Putamen (tissue), 1 donor: ENCODE measurements around the gene COL4A1.

Experiments used
- DNase-seq: peaks from one replicate; pipeline ENCODE4 v3.0.0-alpha.2; 2016; ENCODE audit warnings: low spot score

Gene COL4A1

DNA sequence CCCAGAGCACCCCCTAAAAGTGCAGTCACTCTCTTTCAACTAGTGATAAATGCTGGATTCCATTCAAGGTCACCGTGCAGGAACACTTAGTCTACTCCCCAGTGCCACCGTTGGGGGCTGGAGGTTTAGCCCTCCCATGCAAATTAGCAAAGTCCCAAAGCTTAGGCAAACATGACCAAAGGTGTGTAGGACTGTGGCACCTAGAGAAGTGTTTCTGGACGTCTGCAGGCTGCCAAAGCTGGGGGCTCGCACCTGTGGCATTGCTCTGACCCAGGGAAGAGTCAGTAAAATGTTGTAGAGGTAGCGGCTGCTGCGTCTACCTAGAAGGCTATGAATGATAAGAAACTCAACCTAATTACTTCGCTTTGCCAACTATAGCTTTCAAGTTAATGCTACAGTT, 13.9 kb downstream of the COL4A1 start:
- no peak for DNase-seq

DNA sequence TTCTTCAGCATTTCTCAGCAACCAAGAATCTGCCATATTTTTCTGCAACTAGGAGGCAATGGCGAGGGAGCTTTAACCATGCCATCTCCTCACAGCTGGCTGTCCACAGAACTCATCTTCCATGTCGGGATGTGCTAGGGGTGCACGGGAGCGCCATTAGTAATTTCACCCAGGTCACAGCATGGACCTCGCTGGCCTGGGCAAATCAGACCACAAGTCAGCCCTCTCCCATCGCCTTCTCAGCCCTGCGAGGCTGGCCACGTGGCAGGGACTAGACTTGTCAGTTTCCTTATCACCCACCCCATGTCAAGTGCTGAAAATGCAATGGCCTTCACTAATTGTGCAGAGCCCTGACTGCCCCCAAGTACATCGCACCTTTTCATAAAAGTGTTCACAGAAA, 15.7 kb downstream of the COL4A1 start:
- no peak for DNase-seq

DNA sequence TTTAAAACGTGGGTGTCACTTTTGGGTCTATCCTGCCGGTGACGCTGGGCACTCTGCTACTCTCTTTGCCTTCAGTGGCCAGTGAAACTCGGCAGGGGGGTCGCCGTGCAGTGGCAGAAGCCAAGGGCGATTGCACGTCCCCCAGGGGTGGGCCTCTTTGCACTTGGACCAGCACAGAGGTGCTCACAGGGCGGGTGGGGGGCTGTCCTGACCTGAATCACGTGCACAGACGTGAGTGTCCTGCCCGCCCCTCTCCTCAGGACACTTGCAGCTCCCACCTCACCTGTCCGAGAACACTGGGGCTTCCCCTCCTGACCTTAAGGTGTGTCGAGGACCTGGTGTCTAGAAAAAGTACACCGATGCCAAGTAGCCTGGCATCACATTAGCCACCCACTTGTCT, 16.1 kb downstream of the COL4A1 start:
- DNase-seq = no peak

DNA sequence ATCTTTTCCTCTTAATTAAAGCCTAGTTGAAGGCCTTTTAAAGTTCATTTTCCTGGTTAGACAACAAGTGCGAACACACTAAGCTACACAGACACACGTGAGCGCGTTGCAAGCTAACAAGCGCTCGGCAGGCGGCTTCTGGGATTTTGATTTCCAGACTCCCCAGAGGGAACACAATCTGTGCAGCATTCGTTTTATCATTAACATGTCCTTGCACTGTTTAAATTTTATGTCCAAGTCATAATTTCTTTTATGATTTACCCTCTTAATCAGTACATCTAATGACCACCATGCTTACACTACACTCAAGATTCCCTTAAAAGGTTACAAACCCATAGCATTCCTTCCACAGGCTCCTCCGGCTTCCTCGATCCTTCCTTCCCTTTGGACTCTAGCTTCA, 16.8 kb downstream of the COL4A1 start:
- DNase-seq = no peak

DNA sequence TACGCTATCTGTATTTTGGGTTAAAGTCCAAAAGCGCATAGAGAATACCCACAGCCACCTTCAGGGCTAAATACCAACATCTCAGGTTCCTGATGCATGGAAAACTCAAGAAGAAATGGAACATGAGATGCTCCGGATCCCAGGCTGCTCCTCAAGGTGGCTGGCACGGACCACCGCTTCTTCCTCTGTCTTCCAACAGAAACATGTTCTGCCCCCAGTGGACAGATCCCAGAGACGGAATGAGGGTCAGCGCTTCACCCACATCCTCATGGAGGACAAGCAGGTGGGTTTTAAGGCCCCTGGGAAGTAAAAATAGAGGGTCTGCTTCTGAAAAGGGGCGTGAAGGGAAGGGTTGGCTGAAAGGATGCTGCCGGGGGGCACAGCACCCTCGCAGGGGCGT, 17.3 kb downstream of the COL4A1 start:
- DNase-seq = no peak

DNA sequence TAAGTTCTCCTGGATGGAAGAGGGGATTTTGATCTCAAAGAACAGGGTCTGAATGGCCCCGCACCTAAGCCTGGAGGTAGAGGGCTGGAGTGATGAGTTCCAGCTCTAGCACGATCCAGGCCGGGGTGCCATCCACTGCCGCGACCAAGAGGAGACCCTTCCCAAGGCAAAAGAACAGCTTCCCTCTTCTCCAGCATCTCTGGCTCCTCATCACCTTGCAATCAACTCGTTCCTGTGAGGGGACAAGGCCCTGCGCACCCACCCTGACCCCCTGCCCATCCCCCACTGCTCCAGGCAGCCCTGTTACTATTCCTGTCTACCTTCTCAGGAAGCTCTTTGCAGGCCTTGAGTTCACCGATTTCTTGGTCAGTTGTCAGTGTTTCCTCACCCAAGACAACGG, 17.8 kb downstream of the COL4A1 start:
- no peak for DNase-seq

DNA sequence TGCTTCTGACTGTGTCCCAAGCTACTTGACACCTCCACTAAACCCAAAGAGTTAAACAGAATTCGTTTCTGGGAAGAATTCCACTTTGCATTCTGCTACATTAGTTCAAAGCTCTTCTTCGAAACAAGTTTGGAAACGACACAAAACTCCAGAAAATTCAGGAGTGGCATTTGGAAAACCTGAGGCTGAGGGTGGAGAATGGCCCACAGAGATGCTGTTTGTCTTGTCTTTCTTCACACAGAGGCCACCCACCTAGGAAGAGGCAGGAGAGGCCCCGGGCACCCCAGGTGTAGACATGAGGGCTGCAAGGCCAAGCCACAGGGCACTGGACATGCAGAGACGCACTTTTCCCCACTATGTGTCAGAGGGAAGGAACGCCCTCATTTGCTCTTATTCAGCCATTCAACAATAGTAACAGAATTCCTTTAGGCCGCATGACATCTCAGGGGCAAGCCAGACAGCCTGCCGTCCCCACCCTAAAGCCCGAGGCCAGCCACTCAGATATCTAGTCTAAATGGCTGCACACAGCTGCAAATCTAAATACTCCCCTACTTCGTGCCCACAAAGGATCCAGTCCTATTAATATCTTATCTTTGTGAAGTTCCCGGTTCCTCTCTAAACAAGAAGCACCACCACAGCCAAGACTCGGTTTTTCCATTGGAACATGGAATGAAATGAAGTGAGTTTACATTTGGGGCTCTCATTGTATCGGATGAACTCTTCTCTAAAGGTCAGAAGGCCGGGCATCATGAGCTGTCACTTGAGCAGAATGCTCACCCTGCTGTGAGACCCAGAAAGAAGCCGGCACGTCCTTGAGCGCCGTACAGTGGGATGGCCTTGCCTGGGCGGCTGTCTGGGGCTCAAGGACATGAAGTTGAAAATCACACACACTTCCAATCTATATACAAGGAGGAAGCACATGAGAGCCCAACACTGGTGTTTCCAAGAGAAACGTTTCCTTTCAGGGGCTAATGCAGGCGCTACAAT, 19.8 kb downstream of the COL4A1 start:
- DNase-seq = no peak

DNA sequence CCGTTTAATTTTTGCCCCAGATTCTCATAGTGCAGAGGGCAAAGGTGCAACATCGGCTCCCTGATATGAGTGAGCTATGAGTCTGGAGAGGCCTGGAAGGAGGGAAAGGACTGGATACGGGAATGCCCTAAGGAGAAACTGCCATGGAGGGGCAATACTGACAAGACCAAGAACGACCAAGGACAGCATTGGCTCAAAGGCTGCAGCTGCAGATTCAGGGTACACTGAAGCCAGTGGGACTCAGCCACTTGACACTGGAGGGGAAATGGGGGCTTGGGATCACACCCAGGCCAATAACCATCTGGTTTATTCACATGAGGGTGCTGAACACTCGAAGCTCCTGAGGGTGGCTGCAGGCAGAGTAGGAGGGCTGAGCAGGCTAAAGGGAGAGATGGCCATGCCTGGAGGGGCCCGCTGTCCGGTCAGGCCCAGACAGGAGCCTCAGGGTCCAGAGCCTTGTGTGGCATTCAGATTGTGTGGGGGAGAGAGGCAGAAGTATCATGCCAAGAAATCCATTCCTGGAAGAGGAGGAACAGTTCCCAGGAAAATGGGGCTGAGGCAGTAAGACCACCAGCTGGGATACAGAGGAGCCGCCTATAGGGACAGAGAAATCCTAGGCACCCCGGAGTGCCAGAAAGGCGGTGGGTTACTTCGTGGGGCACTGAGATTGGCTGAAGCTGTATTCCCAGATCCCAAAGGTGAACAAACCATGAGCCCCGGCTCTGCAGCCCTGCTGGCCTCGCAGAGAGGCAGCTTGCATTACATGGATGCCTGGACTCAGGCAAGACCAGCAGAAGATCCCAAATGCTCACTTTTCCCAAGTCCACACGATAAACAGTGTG, 20.7 kb downstream of the COL4A1 start:
- no peak for DNase-seq

DNA sequence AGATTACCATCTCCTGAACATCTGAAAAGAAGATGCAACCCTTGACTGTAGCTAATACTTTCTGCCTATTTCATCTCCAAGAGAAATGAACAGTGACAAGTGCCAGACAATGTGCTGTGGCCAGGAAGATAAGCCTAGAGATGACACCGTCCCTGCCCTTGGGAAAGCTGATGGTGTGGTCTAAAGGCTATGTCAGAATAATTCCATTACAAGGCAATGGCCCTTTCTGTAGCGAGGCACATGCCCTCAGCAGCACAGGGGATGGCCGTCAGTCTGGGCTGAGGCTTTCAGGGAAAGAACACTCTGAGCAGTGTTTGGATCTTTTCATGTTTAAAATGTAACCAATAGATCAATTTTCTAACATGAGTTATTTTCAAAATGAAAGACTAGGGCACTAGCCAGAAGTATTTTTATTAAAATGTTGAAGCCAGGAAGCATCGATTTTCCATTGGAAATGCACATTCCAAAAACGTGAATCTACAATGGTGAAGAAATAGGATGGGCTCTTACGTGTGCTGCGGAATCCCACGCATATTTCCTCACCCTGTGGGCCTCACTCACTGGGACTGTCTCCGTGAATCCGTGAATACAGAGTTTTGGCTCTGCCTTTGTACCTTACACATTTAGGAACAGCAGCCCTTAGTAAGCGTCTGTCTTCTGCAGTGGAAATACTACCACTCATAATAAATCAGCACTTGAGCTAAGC, 22.0 kb downstream of the COL4A1 start:
- DNase-seq = no peak

DNA sequence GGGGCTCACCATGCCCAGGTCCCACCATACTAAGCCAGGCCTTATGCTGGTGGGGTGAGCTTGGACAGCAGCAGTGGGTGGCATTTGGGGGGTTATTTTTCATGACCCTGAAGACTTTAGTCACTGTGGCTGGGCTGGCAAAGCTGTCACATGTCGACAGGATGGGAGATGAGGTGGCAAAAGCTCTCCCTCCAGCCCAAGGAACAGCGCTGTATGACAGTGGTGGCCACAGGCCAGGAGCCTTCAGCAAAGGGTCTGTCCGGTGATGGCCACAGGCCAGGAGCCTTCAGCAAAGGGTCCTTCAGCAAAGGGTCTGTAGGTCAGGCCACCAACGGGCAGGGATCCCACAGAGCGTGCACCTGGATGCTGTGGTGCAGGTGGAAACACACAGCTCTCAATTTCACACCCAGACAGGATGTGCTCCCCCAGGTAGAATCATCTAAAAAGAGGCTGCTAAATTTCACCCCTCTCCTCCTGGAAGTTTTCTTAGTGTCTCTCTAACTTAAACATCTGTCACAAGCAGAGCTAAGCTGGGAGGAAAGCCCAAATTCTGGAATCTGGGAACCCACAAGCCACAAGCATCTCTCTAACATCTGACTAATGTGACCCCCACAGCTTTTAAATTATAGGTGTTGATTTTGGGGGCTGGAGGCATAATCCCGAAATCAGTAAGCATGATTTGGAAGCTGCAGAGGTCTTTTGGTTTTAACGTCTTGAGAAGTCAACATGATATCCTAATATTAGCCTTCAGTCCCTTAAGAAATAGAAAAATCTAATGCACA, 23.0 kb downstream of the COL4A1 start:
- no peak for DNase-seq

DNA sequence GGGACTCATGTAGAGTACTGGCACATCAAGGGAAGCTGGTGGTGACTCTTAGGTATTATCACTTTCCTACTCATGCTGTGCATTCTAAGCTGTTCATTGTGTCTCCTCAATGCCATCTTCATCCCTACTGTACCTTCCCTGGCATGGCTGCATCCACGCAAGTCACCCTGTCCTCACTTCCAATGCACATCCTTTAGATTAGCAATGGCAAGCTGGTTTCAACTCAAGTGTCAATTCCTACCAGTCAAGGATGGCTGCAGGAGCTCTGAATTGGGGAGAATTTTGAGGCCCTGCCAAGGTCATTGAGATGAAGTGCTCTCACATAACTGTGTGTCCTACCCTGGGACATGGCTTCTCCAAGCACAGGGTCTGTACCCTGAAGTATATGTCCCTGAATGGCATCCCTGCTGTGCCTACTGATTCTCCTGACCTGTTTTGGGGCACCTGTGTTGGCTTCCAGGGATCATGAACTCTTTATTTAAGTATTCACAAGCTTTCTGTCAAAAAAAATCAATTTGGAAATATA, 24.6 kb downstream of the COL4A1 start:
- no peak for DNase-seq

DNA sequence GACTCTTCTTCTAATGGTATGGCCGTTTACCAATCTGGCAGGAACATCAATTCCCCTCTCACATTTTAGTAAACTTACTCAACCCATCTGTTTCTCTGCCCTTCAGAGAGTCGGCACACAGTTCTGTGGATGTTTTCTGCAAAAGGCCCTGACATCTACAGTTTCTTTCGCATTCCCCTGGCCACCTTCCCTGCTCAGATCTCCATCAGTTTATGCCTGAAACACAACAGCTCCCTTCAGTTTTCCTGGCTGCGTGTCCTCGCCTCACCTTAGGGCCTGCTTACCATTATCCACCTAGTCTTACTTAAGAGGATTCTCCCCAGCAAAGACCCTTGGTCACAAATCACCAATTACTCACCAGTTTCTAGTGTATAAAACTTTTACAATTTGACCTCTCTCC, 25.2 kb downstream of the COL4A1 start:
- no peak for DNase-seq

DNA sequence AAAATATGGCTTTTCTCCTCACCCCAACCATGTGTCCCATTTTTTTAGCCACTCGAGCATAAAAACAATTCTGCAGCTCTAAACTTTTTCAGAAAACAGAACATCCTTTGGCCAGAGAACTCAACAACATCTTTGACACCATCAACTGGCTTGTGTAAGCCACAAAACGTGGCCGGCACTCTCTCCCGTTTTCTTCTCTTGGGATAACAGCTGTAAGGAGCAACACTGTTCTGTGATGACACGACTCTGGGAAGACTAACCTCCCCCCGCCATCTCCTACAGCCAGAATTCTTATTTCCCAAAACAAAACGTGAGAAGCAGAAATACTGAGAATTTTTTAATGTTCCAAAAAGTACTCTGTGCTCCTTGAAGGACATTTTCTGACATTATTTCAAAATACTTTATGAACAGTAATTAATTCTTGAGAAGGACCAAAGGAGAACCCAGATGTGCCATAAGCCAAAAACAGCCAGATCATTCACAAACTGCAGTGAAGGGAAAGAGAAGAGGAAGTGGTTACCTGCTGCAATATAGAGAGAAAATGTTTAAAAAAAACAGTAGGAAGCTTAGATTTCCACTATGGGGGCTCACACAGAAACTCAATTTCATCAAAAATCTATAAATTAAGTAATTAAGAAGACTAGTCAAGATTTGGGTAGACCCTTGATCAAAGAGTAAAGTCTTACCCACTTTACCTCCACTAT, 25.8 kb downstream of the COL4A1 start:
- DNase-seq = no peak

DNA sequence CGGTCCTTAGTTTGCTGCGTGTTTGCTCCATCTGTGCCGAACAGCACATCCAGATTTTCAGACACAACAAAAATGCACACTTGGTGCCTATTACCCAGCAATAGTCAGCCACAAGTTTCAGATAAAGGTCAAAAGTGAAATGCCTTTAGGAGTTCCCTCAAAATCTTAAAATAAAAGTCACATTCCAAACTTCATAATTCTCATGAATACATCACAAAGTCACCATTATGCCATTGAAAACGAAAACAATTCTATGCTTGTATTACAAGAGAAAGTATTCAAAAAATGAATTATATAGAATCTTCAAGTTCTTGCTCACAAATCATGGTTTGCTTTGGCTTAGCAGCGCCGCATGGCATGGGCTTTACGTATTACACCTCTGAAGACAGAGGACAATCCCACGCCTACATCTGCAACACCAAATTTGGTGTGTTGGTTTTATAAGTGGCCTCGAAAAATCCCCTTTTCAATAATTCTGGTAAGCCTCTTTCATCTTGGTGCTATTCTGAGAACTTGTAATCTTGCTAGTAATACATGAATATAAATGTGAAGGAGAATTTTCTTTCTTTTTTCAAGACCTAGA, 26.6 kb downstream of the COL4A1 start:
- no peak for DNase-seq

DNA sequence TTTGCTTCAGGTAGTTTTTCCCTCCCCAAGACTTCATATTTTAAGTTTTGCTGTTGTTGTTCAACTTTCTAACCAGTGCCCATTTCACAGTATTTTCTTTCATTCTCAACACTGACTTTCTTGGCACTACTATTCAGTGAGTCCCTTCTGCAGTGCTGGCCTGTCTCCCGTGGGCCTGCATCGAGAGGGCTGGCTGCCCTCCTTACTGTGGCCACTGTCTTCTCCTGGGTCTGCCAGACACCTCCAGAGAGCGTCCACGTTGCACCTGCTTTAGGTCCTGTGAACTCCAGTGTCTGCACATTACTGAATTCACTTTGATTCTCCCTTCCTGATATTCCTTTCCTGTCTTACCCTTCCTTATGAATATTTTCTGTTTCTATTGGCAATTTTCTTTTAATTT, 27.3 kb downstream of the COL4A1 start:
- DNase-seq = no peak

DNA sequence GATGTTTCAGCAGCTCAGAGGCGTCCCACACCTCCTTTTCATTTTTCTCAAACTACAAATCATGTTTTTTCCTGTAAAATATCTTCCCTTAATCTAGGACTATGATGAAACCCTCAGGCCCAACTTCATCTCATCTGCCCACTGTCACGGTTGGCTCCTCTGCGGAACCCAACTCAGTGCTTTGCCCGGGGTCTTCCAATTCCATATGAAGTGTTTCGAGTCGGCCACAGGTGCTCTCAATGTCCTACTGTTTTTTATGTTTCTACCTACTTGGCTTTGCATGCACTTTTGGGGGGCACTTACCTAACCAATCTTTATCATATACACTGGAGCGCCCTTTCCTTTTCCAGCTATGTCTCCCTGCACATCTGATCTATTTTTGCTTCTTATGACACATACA, 28.1 kb downstream of the COL4A1 start:
- DNase-seq = no peak

DNA sequence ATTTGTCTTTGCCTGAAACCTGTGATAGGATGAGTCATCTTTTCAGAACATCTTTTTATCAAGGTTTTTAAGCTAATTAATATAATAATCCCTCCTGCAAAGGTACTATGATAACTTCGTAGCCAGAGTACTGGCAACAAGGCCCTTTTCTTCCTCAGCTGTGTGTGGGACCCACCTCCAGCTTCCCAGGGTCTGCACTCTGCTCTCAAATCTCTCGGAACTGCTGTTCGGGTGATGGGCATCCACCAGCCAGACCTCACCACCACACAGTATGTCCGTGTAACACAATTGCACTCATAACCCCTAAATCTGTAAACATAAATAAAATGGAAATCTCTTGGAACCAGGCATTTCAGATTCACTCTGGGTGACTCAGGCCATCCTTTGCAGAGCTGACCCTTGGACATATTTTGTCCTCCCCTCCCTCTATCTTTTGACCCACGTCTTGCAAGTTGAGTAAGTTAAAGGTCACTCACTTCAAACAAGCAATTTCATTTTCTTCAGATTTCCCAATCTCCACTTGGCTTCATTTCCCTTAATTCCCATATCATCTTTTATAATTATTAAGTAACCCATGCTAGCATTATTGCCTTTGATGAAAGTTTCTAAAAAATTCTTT, 29.5 kb downstream of the COL4A1 start:
- DNase-seq = no peak

DNA sequence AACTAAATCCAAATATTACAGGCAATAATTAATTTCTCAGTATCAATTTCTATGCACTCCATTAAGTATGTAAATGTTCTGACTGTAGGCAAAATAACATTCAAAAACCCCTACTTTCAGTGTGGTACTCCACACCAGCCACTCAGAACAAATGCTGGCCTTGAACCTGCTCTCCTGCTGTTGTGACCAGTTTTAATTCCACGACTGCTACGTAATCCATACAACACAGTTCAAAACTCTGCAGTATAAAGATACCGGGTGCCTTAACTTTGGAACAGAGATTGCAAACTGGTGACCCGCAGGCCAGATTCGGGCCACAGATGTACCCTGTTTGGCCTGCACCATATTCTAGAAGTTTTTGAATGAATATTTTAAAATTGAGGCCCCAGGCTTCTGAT, 30.4 kb downstream of the COL4A1 start:
- DNase-seq = no peak

DNA sequence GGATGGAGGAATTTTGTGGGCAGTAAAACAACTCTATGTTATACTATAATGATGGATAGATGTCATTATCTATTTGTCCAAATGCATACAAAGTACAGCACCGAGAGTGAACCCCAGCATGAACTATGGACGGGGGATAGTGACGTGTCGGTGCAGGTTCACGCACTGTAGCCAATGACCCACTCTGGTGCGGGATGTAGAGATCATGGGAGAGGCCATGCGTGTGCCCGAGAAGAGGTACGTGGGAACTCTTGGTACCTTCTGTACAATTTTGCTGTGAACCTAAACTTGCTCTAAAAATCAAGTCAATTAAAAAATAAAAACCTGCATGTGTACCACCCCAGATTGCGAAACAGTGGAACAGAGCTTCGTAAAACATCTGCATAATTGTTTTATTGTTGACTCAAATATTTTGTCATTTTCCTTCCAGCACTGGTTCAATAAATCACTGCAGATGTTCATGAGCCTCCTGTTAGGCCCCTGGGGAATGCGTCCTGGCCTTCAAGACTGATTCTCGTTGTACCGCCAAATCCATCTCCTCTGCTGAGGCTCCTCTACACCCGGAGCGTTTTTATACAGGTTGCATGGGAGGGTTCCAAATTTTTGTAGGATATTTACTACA, 30.9 kb downstream of the COL4A1 start:
- DNase-seq = no peak
